PC-9 (cell line): ENCODE results near the gene EMD. TPM values are rescaled to one million over a fixed set of nuclear protein-coding genes. Genes with fewer than 3 reads are reported as not detected.

Experiments used
- BruUV-seq: library from RNA; stranded (reverse); fragments of 400-500 nt; replicated peaks from 2 replicates; lab custom pipeline; 2021; lab: Mats Ljungman, UMichigan
- CTCF ChIA-PET: fragments of 300-600 bp; sonication (Branson Sonifier 250); formaldehyde crosslinking; loops from one replicate; lab custom pipeline; 2022; ENCODE audit warnings: antibody characterized with exemption; lab: Charles Lee
- POLR2A ChIA-PET: fragments of 300-600 bp; sonication (Branson Sonifier 250); formaldehyde crosslinking; loops from one replicate; lab custom pipeline; 2022; ENCODE audit warnings: antibody characterized with exemption; ENCODE audit not compliant: unreplicated experiment; lab: Charles Lee
- DNase-seq, 2 experiments: peaks; one replicate each; pipeline versions ENCODE4 v3.0.0 to v3.0.0-alpha.2; 2015 to 2022; ENCODE audit warnings: mixed read lengths in 1 of 2
- H2AFZ ChIP-seq: fragments of 200-600 bp; sonication (generic); 2 replicates; pipeline ENCODE4 v1.8.1; 2017; ENCODE audit warnings: antibody characterized with exemption
- H3F3A ChIP-seq: fragments of 200-600 bp; sonication (generic); 2 replicates; pipeline ENCODE4 v1.8.1; 2017; ENCODE audit warnings: antibody characterized with exemption, mild to moderate bottlenecking, low read depth; ENCODE audit not compliant: insufficient read depth
- H3K27ac ChIP-seq: fragments of 200-600 bp; sonication (generic); 2 replicates; pipeline ENCODE4 v1.6.1; 2016; ENCODE audit warnings: mixed run types
- H3K27me3 ChIP-seq: fragments of 200-600 bp; sonication (generic); 2 replicates; pipeline ENCODE4 v1.6.1; 2016; ENCODE audit warnings: low read depth, mixed run types; ENCODE audit not compliant: insufficient read depth
- H3K36me3 ChIP-seq: fragments of 200-600 bp; sonication (generic); 2 replicates; pipeline ENCODE4 v1.6.1; 2016; ENCODE audit warnings: low read depth, mixed run types
- H3K4me1 ChIP-seq: fragments of 200-600 bp; sonication (generic); replicated peaks from 2 replicates; pipeline ENCODE4 v1.6.1; 2016; ENCODE audit warnings: mixed run types; ENCODE audit not compliant: insufficient read depth
- H3K4me2 ChIP-seq: fragments of 200-600 bp; sonication (generic); 2 replicates; pipeline ENCODE4 v1.6.1; 2017; ENCODE audit warnings: mixed run types
- H3K4me3 ChIP-seq: fragments of 200-600 bp; sonication (generic); 2 replicates; pipeline ENCODE4 v1.6.1; 2016; ENCODE audit warnings: mixed run types
- H3K79me2 ChIP-seq: fragments of 200-600 bp; sonication (generic); 2 replicates; pipeline ENCODE4 v1.6.1; 2017; ENCODE audit warnings: low read depth, mixed run types
- H3K9me2 ChIP-seq: fragments of 200-600 bp; sonication (generic); 2 replicates; pipeline ENCODE4 v1.8.1; 2017; ENCODE audit warnings: mild to moderate bottlenecking; ENCODE audit not compliant: insufficient read depth
- H3K9me3 ChIP-seq: fragments of 200-600 bp; sonication (generic); 2 replicates; pipeline ENCODE4 v1.8.1; 2016; ENCODE audit warnings: low read depth; ENCODE audit not compliant: insufficient read depth
- H4K20me1 ChIP-seq: fragments of 200-600 bp; sonication (generic); 2 replicates; pipeline ENCODE4 v1.8.1; 2017; ENCODE audit not compliant: insufficient read depth
- CTCF ChIP-seq: fragments of 200-600 bp; sonication (generic); conservative IDR thresholded peaks from 2 replicates; pipeline ENCODE4 v1.6.1; 2017; ENCODE audit warnings: mixed run types, antibody characterized with exemption, mild to moderate bottlenecking, moderate library complexity
- EZH2 ChIP-seq: fragments of 200-600 bp; sonication (generic); IDR thresholded peaks from 2 replicates; pipeline ENCODE4 v1.8.0; 2017; ENCODE audit warnings: antibody characterized with exemption, low read depth
- intact Hi-C: fragments of 100-400 bp; cut with micrococcal nuclease; formaldehyde crosslinking; loops from one replicate; pipeline ENCODE4 v1.10.0; 2022; ENCODE audit not compliant: unreplicated experiment
- total RNA-seq: library from RNA; stranded (reverse); gene quantifications from 2 replicates; pipeline ENCODE4 v1.2.3, GENCODE V29; 2021

EMD gene
- total RNA-seq, 1 experiment from 2014 or later: 164 TPM

- CTCF ChIA-PET: no interaction called here
- no TSS peak for BruUV-seq
- no peaks in the 10 kb centered on the region for H3K79me2 ChIP-seq
These were observed 25.1 kb upstream of the EMD start for GRCh38 chrX:154354013-154354412.

GRCh38 chrX:154354516-154354915 is 24.6 kb upstream of the EMD start:
- Histone ChIP-seq H3K4me1 (no peaks in the 10 kb centered on the region), H3K4me2 (no peak overlapping the region), H2AFZ (no peak overlapping the region), H3K9me2 (no peaks in the 10 kb centered on the region), H3K27me3 (no peaks in the 10 kb centered on the region), H3K4me3 (no peak overlapping the region), H3K9me3 (no peaks in the 10 kb centered on the region), H3K36me3 (no peaks in the 10 kb centered on the region), H3K79me2 (no peaks in the 10 kb centered on the region), H4K20me1 (0 out of 2 replicates have a peak, but pooled peaks cover 10% of the 10 kb centered on the region), H3K27ac (no peak overlapping the region), H3F3A (peaks cover 5% of the 10 kb centered on the region; the same call in 1 of the 2 replicates)
- TF ChIP-seq EZH2: no peak
- TF ChIP-seq CTCF: no peak
- POLR2A ChIA-PET: no interaction called here
- intact Hi-C loops: no loop called here
- DNase-seq: no peak
- no TSS peak for BruUV-seq
- CTCF ChIA-PET: no interaction called here

More at GRCh38 chrX:154354013-154354412, 25.1 kb upstream of the EMD start:
- H3K4me3 ChIP-seq: no peak overlapping the region
- peaks cover 5% of the 10 kb centered on the region; the same call in 1 of the 2 replicates for H3F3A ChIP-seq
- no peak overlapping the region for H3K4me2 ChIP-seq
- no peak overlapping the region for H2AFZ ChIP-seq
- H3K27me3 ChIP-seq: no peaks in the 10 kb centered on the region
- no peaks in the 10 kb centered on the region for H3K9me2 ChIP-seq
- H4K20me1 ChIP-seq: 0 out of 2 replicates have a peak, but pooled peaks cover 10% of the 10 kb centered on the region
- no peak overlapping the region for H3K27ac ChIP-seq
- no peaks in the 10 kb centered on the region for H3K36me3 ChIP-seq
- H3K9me3 ChIP-seq: no peaks in the 10 kb centered on the region
- H3K4me1 ChIP-seq: no peaks in the 10 kb centered on the region
- intact Hi-C loops: no loop called here
- POLR2A ChIA-PET: interaction anchor here (1.0 kb wide), 1 partner anchor 16 kb away, joined by 3 read pairs; no protein-coding TSS in a partner anchor
- DNase-seq: peak in 1 of 2 experiments; percentile 7
- TF ChIP-seq EZH2 (no peak), CTCF (no peak)

GRCh38 chrX:154355094-154355775 is 23.9 kb upstream of the EMD start:
- Histone ChIP-seq H3K4me2 (no peak overlapping the region), H3K4me1 (no peaks in the 10 kb centered on the region), H3K79me2 (no peaks in the 10 kb centered on the region), H3K36me3 (no peaks in the 10 kb centered on the region), H3K9me2 (no peaks in the 10 kb centered on the region), H4K20me1 (0 out of 2 replicates have a peak, but pooled peaks cover 10% of the 10 kb centered on the region), H3K4me3 (no peak overlapping the region), H3F3A (0 out of 2 replicates have a peak, but pooled peaks cover under 1% of the 10 kb centered on the region), H3K27ac (no peak overlapping the region), H3K9me3 (no peaks in the 10 kb centered on the region), H2AFZ (no peak overlapping the region), H3K27me3 (no peaks in the 10 kb centered on the region)
- CTCF ChIA-PET: no interaction called here
- no TSS peak for BruUV-seq
- intact Hi-C loops: no loop called here
- POLR2A ChIA-PET: no interaction called here
- DNase-seq: peak in 1 of 2 experiments; percentile 11
- no peak for TF ChIP-seq EZH2
- TF ChIP-seq CTCF: no peak
